Stimulated activated CD4-positive, alpha-beta T cell treated with anti-CD3 and anti-CD28 coated beads, Interleukin-1b, Interleukin-23, amount 100 ng/mL, for 4 hours (primary cell): ENCODE measurements around the gene MCRIP1.
A peak's percentile ranks its signal among the peaks of the same experiment; 100 is the strongest.

ENCODE experiments used
- DNase-seq, 2 donors: peaks; one replicate each; pipeline ENCODE4 v3.0.0-alpha.2; 2020; ENCODE audit warnings: low read depth in 2 of 2

MCRIP1 gene

DNA sequence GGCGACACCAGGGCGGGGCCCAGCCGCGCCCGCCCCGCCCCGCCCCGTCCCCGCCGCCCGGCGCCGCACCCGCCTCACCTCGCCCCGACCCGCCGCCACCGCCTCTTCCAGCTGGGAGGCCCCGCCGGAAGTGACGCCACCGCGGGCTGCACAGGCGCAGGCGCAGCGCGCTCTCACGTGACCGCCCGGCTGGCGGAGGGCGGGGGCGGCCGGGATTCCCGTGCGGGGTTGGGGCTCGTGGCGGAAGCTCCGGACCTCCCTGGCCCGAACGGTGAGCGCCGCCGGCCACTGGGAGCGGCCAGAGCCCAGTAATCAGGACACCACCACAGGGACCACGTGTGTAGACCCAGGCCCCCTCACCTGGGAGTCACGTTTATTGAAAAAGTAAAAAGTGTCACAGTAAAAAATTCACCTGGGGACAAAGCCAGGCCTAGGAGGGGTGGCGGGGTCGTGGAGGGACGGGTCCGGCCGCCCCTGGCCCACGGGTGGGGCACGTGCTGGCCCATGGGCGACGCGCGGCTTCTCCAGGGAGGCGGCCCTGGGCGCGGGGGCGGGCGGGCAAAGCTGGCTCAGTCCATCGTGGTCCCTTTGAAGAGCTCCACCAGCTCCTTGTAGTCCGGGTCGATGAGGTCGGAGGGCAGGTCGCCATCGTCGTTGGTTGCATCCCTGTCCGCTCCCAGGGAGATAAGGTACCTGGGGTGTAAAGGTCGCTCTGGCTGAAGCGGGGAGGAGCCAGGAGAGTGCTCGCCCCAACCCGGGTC, at the start of gene MCRIP1:
Gene MCRIP1 (minus strand): TSS at position 132 of the 761 bp plus-strand sequence. CDS start 8,785 bp downstream, outside the sequence.
- peak; percentile 91 to 96 for DNase-seq

DNA sequence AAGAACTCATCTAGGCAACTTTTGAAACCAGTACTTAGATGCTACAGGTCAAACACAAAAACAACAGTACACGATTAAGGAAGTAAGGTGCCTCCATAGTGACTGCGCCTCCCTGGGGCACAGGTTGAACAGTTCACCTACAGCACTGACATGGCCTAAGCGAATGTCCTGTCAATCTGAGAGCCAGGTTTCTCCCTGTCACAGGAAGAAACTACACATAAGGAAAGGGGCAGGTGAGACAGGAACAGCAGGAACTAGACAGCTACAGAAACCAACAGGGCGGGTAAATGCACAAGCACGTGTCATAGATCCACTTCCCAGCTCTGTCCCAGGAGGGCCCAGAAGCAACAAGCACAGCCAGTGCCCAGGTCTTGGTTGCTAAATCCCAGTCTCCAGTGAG, 46.0 kb upstream of the MCRIP1 start:
- no peak for DNase-seq

DNA sequence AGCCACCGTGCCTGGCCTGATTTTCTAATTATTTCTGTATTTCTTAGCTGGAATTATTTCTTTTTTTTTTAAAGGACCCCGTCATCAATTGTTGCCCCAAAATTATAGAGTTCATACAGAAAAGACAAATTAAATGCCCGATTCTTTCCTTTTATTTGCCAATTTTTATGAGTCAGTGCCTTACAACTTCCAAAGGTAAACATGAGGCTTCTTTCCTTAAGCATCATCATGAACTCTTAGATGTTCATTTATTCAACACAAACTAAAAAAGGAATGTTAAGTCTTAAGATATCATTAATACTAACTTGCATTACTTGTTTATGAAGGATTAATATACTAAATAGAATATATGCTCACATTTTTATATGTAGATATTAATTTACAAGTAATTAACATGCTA, 45.2 kb upstream of the MCRIP1 start:
- no peak for DNase-seq

DNA sequence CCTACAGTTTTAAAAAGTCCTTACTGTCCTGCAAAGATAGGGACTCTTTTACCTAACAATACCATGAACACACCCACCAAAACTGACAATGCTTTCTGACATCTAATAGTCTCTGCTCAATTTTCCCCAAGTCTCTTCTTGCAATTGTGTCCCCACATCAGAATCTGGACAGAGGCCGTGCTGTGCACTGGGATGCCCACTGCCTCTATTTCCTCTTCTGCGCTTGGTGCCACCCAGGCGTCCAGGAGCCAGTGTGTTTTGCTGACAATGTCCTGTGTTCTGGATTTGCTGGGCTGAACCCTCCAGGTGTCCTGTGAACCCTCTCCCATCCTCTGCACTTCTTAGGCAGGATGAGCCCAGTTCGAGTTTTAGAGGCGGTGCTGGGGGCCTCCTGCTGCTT, 44.5 kb upstream of the MCRIP1 start:
- DNase-seq = no peak

- DNase-seq = peak; percentile 96 to 97
These were observed 38.5 kb upstream of the MCRIP1 start for GRCh38 chr17:81871387-81872230.

DNA sequence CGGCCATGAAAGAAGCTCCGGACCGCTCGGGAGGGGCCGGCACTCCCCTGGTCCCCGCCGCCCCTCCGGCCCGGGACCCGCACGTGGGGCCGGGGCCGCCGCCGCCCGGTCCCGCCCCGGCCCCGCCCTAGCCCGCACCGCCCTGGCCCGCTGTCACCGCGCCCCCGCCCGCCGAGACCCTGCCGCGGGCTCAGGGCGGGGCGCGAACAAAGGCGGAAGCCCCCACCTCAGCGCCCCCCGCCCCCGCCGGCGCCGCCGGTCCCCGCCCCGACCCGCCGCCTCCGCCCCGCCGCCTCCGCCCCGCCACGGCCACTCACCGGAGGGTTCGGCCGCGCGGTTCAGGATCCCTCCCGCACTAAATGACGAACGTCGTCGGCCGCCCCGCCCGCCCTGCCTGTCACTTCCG, 37.9 kb upstream of the MCRIP1 start, which contains the start of gene ARHGDIA:
Gene ARHGDIA (minus strand): TSS at position 357 of the 406 bp plus-strand sequence. CDS start 1,407 bp downstream, outside the sequence.
- DNase-seq = no peak

DNA sequence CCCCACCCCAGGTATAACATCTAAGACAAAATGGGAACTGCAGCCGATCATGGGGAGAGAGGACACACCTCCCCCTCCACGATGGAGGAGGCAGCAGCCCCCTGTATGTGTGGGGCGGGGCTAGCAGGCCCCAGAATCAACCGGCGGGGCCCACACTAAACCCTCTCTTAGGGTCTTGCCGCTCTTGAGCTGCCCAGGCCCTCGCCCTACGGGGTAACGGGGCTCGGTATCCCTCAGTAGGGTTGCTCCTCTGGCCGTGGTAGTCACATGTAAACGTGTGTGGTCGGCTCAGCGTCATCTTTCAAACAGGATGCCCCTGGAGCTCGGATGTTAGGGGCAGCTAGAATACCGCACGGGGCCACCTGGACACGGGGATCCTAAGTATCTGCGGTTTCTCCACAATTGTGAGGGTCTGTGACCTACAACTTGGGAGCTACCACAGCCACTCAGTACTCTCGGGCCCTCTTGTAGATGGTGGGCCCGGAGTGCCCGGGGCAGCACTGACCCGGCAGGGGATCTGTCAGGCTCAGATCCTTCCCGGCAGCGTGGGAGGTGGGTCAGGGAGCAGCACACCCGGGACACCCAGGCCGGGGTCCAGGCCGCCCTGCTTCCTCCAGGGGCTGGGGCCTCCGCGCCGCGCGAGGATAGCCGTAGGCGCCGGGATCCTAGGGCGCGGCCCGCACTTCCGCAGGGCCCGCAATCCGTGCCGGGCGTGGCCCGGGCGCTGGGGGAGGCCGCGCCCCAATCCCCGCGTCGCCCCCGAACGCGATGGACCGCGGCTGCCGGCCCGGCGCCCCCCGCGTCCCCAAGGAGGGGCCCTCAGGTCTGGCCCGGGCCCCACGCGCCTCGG, 37.3 kb upstream of the MCRIP1 start:
- peak in 1 of 2 donors; percentile 39 for DNase-seq

DNA sequence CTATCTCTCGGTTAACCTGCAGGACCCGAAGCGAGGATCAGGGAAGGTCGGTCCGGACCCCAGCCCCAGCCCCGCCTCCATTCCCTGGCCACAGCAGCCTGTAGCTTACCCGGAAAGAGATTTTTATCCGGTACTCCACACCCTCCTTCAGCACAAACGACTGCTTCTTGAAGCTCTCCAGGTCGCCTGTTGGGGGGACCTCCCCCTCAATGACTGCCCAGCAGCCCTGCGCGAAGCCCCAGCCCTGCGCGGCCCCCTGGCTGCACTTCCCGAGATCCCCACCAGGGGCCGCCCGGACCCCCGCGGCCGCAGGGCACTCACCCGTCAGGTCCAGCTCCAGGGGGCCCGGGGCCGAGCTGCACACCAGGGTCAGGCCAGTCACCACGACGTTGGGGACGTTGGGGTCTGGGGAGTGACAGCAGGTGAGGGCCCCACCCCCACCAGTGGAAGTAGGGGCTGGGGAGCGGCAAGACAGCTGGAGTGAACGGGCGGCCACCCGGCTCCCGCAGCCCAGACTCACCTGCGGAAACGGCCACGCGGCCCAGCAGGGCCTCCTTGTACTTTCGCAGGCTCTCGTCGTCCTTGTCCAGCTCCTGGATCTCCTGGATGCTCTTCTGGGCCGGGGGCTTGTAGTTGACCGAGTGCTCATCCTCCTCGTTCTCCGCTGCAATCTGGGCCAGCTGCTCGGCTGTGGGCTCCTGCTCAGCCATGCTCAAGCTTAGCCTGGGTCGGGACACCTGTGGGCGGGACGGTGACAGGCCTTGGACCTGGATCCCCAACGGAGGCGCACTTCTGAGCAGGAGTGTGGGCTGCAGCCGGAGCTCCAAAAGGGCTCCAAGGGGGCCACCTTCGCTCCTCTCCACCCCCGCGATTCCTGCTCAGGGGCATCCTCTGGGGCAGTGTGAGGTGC, 36.4 kb upstream of the MCRIP1 start:
- DNase-seq = peak in 1 of 2 donors; percentile 43

DNA sequence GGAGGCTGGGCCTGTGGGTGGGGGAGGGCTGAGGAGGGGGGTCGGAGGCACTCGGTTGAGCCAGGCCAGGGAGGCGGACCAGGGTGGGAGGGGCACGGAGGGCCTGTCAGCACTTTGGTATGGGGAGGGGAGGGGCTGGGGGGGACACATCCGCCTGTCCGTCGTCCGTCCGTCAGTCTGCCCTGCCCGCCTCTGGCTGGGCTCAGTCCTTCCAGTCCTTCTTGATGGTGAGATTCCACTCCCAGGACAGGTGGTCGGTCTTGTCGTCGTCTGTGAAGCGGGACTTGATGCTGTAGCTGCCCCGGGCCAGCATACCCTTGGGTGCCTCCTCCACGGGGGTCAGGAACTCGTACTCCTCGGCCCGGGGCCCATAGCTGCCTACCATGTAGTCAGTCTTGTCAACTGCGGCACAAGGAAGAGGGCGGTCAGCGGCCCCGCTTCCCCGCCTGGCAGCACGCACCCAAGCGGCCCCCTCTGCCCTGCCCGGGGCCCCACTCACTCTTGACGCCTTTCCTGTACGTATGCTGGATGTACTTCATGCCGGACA, 35.7 kb upstream of the MCRIP1 start:
- no peak for DNase-seq

DNA sequence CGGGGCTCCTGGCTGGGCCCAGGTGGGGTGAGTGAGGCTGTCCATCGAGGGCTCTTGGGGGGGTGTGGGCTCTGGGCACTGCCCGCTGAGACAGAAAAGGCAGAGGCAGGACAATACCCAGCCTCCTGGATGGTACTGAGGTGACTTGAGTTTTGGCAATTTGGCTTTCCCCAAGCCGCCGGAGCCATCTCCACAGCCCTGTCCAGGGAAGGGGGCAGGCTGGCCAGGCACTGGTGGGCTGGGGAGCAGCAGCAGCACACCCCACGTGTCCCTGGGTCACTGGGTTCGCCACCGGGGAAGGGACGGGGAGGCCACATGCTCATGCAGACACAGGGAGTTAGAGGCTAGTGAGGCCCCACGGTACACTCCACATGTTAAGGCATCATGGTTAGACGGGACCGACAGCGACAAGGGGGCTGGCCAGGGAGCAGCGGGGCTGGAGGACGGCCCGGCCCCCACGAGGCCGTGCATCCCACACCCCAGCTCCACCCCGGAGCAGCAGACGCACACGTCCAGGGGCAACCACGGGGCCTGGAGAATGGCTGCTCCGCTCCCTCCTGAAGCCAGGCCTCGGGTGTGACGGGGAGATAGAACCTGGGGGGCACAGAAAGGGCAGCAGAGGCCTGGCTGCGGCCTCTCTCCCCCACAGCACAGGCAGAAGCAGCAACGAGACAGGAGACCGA, 35.0 kb upstream of the MCRIP1 start:
- DNase-seq = no peak

GRCh38 chr17:81867170-81867990, 34.3 kb upstream of the MCRIP1 start:
- DNase-seq = peak in 1 of 2 donors; percentile 27

- no peak for DNase-seq
These were observed 33.5 kb upstream of the MCRIP1 start for GRCh38 chr17:81866440-81867169.

- DNase-seq = no peak
These were observed 32.8 kb upstream of the MCRIP1 start for GRCh38 chr17:81865733-81866439.

DNA sequence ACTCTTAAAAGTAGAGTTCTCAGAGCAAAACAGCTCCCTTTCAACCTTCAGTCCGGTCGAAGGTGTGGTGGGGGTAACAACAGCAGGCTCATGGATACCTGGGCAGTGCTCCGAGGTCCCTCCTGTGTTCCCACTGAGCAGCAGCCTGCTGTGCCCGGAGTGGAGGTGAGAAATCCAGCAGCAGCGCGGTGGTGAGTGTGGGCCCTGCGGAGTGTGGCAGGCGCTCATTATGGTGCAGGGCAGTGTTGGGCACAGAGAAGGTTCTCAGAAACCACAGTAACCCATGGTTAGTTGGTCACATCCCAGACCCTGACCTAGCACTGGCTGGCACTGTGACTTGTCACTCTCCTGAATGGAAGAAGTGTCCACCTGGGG, 32.3 kb upstream of the MCRIP1 start:
- no peak for DNase-seq

DNA sequence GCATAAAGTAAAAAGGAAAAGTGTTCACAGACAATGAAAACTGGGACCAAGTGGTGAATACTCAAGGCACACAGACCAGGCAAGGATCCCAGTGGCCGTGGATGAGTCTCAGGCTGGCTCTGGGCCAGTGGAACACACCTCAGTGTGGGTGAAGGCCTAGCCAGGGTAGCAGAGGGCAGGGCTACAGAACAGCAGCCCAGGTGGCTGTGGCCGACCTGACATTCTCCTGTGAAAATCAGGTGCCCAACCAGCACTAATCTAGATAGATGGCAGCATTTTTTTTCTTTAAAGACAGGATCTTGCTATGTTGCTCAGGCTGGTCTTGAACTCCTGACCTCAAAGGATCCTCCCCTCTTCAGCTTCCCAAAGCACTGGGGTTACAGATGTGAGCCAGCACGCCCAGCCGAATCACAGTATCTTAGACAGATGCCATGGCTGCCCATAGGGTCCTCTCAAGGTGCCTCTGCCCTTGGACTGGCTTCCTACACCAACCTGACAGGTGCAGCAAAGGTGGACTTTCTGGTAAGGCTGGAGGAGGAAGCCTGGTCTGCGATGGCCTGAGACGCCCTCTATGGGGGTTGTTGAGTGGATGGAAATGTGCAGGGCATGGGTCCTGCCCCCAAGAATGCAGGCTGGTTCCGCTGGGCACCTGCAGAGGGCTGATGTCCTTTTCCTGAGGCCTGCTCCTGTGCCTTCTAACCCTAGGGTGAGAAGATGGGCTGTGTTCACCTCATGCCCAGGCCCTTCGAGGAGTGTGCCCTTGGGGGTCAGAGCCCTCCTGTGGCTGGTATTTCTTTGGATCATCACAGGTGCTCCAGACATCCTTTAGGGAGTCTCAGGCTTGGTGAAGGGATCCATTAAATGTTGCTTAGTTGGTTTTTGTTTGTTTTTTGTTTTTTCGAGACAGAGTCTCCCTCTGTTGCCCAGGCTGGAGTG, 31.0 kb upstream of the MCRIP1 start:
- DNase-seq = no peak

DNA sequence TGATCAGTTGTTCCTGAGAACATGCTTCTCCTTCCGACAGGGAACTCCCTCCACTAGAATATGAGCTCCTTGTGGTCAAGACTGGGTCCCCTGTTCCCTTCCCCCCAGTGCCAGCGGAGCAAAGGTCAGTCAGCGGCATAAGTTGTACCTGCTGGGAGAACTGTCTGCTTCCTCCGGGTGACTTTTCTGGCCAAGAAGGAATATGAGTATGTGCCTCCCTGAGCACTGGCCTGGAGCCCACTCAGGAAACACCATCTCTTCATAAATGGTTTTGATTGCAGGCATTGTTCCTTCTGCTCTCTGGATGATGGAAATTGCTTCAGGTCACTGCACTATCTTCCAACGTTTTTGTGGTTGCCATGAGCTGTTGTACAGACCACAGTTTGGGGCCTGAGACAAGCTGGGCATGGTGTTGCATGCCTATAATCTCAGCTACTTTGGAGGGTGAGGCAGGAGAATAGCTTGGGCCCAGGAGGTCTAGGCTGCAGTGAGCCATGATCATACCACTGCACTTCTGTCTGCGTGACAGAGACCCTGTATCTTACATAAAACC, 30.1 kb upstream of the MCRIP1 start:
- no peak for DNase-seq
